Epidermal melanocyte (primary cell): ENCODE data around the gene RPUSD4.
A peak's percentile ranks its signal among the peaks of the same experiment; 100 is the strongest.

Source experiments
- DNase-seq: peaks from one replicate; pipeline ENCODE4 v3.0.0; 2011; ENCODE audit warnings: low spot score; ENCODE audit not compliant: insufficient read length

The RPUSD4 gene

GRCh38 chr11:126182787-126183445, 28.5 kb downstream of the RPUSD4 start:
- no peak for DNase-seq

GRCh38 chr11:126181939-126182730, 29.3 kb downstream of the RPUSD4 start:
- no peak for DNase-seq

GRCh38 chr11:126176853-126177470, 34.5 kb downstream of the RPUSD4 start:
- no peak for DNase-seq

- no peak for DNase-seq
Observed at GRCh38 chr11:126175393-126175792, 36.1 kb downstream of the RPUSD4 start.

- no peak for DNase-seq
Observed at GRCh38 chr11:126174816-126175215, 36.6 kb downstream of the RPUSD4 start.

- no peak for DNase-seq
Observed at GRCh38 chr11:126173257-126173656, 38.2 kb downstream of the RPUSD4 start.

GRCh38 chr11:126172596-126173038, 38.8 kb downstream of the RPUSD4 start:
- DNase-seq = no peak

GRCh38 chr11:126169291-126169690, 42.2 kb downstream of the RPUSD4 start:
- DNase-seq = no peak

- no peak for DNase-seq
Observed at GRCh38 chr11:126167488-126167887, 44.0 kb downstream of the RPUSD4 start.

- no peak for DNase-seq
Observed at GRCh38 chr11:126166413-126166812, 45.0 kb downstream of the RPUSD4 start.

GRCh38 chr11:126165757-126166156, 45.7 kb downstream of the RPUSD4 start:
- no peak for DNase-seq

- no peak for DNase-seq
Observed at GRCh38 chr11:126165311-126165720, 46.1 kb downstream of the RPUSD4 start.

- DNase-seq = no peak
Observed at GRCh38 chr11:126164781-126165180, 46.7 kb downstream of the RPUSD4 start.

- no peak for DNase-seq
Observed at GRCh38 chr11:126163779-126164178, 47.7 kb downstream of the RPUSD4 start.

GRCh38 chr11:126163074-126163700, 48.3 kb downstream of the RPUSD4 start:
- DNase-seq = peak; percentile 79

- no peak for DNase-seq
Observed at GRCh38 chr11:126162306-126163030, 49.0 kb downstream of the RPUSD4 start.

GRCh38 chr11:126161023-126161391, 50.4 kb downstream of the RPUSD4 start:
- no peak for DNase-seq

GRCh38 chr11:126160345-126161022, 51.0 kb downstream of the RPUSD4 start:
- DNase-seq = no peak

GRCh38 chr11:126159719-126160344, 51.6 kb downstream of the RPUSD4 start:
- DNase-seq = no peak
